Activated T-cell treated with anti-CD3 and anti-CD28 coated beads for 1 hour (primary cell): ENCODE measurements around the gene PRDM16.

Experiments used
- DNase-seq: peaks from one replicate; pipeline ENCODE4 v3.0.0-alpha.2; 2020; ENCODE audit warnings: low read depth

The PRDM16 gene

GRCh38 chr1:3103967-3104677, 35.1 kb downstream of the PRDM16 start:
- DNase-seq: no peak

- DNase-seq: no peak
Observed at GRCh38 chr1:3105167-3105863, 36.3 kb downstream of the PRDM16 start.

GRCh38 chr1:3106216-3106615, 37.2 kb downstream of the PRDM16 start:
- no peak for DNase-seq

GRCh38 chr1:3107201-3107600, 38.2 kb downstream of the PRDM16 start:
- DNase-seq: no peak

GRCh38 chr1:3109355-3109754, 40.4 kb downstream of the PRDM16 start:
- DNase-seq: no peak

GRCh38 chr1:3111348-3112021, 42.5 kb downstream of the PRDM16 start:
- DNase-seq: no peak

- no peak for DNase-seq
Observed at GRCh38 chr1:3112526-3112925, 43.5 kb downstream of the PRDM16 start.

- no peak for DNase-seq
Observed at GRCh38 chr1:3113047-3113740, 44.2 kb downstream of the PRDM16 start.

GRCh38 chr1:3113741-3114056, 44.7 kb downstream of the PRDM16 start:
- DNase-seq: no peak

- no peak for DNase-seq
Observed at GRCh38 chr1:3114131-3114744, 45.2 kb downstream of the PRDM16 start.

GRCh38 chr1:3114846-3115245, 45.8 kb downstream of the PRDM16 start:
- DNase-seq: no peak

- DNase-seq: no peak
Observed at GRCh38 chr1:3115275-3116149, 46.5 kb downstream of the PRDM16 start.

- DNase-seq: no peak
Observed at GRCh38 chr1:3116150-3116510, 47.1 kb downstream of the PRDM16 start.

GRCh38 chr1:3116560-3116959, 47.6 kb downstream of the PRDM16 start:
- no peak for DNase-seq

GRCh38 chr1:3117879-3118278, 48.9 kb downstream of the PRDM16 start:
- no peak for DNase-seq

GRCh38 chr1:3119061-3119460, 50.1 kb downstream of the PRDM16 start:
- DNase-seq: no peak

GRCh38 chr1:3119725-3120124, 50.7 kb downstream of the PRDM16 start:
- DNase-seq: no peak

GRCh38 chr1:3120140-3120539, 51.1 kb downstream of the PRDM16 start:
- no peak for DNase-seq

GRCh38 chr1:3120994-3121393, 52.0 kb downstream of the PRDM16 start:
- DNase-seq: no peak

- no peak for DNase-seq
Observed at GRCh38 chr1:3121401-3122210, 52.6 kb downstream of the PRDM16 start.

- DNase-seq: no peak
Observed at GRCh38 chr1:3122311-3122710, 53.3 kb downstream of the PRDM16 start.
